Endodermal cell (in vitro differentiated cells): ENCODE data around the gene SLC4A1AP. TPM values are rescaled to one million over a fixed set of nuclear protein-coding genes. Genes with fewer than 3 reads are reported as not detected.

Source experiments
- DNase-seq: peaks from one replicate; pipeline ENCODE4 v3.0.0-alpha.2; 2017
- H3K27ac ChIP-seq: 2 replicates; pipeline ENCODE4 v1.5.1; 2013; ENCODE audit warnings: mild to moderate bottlenecking, low read depth, low read length, moderate library complexity
- H3K27me3 ChIP-seq: 2 replicates; pipeline ENCODE4 v1.6.1; 2013; ENCODE audit warnings: mild to moderate bottlenecking, low read length, moderate library complexity; ENCODE audit not compliant: insufficient read depth, control insufficient read depth, poor library complexity, severe bottlenecking
- H3K36me3 ChIP-seq: 2 replicates; pipeline ENCODE4 v1.7.0; 2013; ENCODE audit warnings: mild to moderate bottlenecking, low read length, moderate library complexity; ENCODE audit not compliant: control insufficient read depth, insufficient read depth
- H3K4me1 ChIP-seq: one replicate; pipeline ENCODE4 v1.7.0; 2013; ENCODE audit warnings: low read length; ENCODE audit not compliant: control insufficient read depth, insufficient read depth
- H3K4me3 ChIP-seq: 2 replicates; pipeline ENCODE4 v1.5.1; 2013; ENCODE audit warnings: mild to moderate bottlenecking, low read length, moderate library complexity
- H3K9ac ChIP-seq: 2 replicates; pipeline ENCODE4 v1.6.1; 2013; ENCODE audit warnings: mild to moderate bottlenecking, low read length, moderate library complexity; ENCODE audit not compliant: poor library complexity, severe bottlenecking; ENCODE audit errors: extremely low read depth
- H3K9me3 ChIP-seq: 2 replicates; pipeline ENCODE4 v1.6.1; 2013; ENCODE audit warnings: mild to moderate bottlenecking, low read length, moderate library complexity; ENCODE audit not compliant: control insufficient read depth
- H3K27ac Mint-ChIP-seq: 2 replicates; pipeline ENCODE4 v1.8.0; 2020; ENCODE audit warnings: mixed read lengths
- H3K27me3 Mint-ChIP-seq: 2 replicates; pipeline ENCODE4 v1.8.0; 2021; ENCODE audit warnings: mild to moderate bottlenecking, mixed read lengths; ENCODE audit not compliant: insufficient read depth
- H3K36me3 Mint-ChIP-seq: 2 replicates; pipeline ENCODE4 v1.8.0; 2020; ENCODE audit warnings: low read depth, mixed read lengths
- H3K4me1 Mint-ChIP-seq: 2 replicates; pipeline ENCODE4 v1.8.0; 2020; ENCODE audit warnings: mixed read lengths
- H3K4me3 Mint-ChIP-seq: 2 replicates; pipeline ENCODE4 v1.8.0; 2020; ENCODE audit warnings: mild to moderate bottlenecking, moderate library complexity, mixed read lengths
- H3K9me3 Mint-ChIP-seq: 2 replicates; pipeline ENCODE4 v1.8.0; 2020; ENCODE audit warnings: mild to moderate bottlenecking, mixed read lengths
- WGBS, 2 experiments: methylation state at CpG; one replicate each; pipeline versions ENCODE4 v1.1.5 to v1.1.7; 2013; ENCODE audit warnings: missing lambda C conversion rate in 2 of 2, mixed read lengths in 1 of 2; ENCODE audit not compliant: insufficient coverage in 1 of 2, insufficient read length in 1 of 2; 5-methylcytosine and 5-hydroxymethylcytosine counted together
- total RNA-seq, 2 donors: library from RNA; stranded (reverse); fragmentation: NEBNext Ultra II Directional in 1 of 2; extraction: Animal tissue kit (Norgen Biotek cat#: 25700) in 1 of 2; gene quantifications; 2 replicates in 1 of 2; 3 replicates in 1 of 2; pipeline ENCODE4 v1.2.1, GENCODE V29; 2021
- TF ChIP-seq, protein P1 (sequence below): fragments of 200-600 bp; sonication (generic); conservative IDR thresholded peaks from 2 replicates; pipeline ENCODE4 v1.5.0; 2021; ENCODE audit warnings: antibody characterized with exemption, mild to moderate bottlenecking

The SLC4A1AP gene
- total RNA-seq, 2 donors from 2014 or later = 24.7 to 24.9 TPM

- Mint-ChIP-seq H3K27ac (no peak overlapping the region), H3K4me1 (peaks cover 7% of the 10 kb centered on the region), H3K27me3 (peaks cover 12% of the 10 kb centered on the region), H3K9me3 (peaks cover 17% of the 10 kb centered on the region), H3K36me3 (no peaks in the 10 kb centered on the region), H3K4me3 (no peak overlapping the region)
- Histone ChIP-seq H3K27me3 (no peaks in the 10 kb centered on the region), H3K36me3 (no peaks in the 10 kb centered on the region), H3K27ac (no peak overlapping the region), H3K9ac (no peak overlapping the region), H3K4me3 (no peak overlapping the region), H3K4me1 (no peaks in the 10 kb centered on the region), H3K9me3 (no peaks in the 10 kb centered on the region)
- DNase-seq = no peak
- 95 to 100% methylated on average over 2 to 3 of the region's 3 CpGs for WGBS, 2 experiments
- TF ChIP-seq, protein P1, sequence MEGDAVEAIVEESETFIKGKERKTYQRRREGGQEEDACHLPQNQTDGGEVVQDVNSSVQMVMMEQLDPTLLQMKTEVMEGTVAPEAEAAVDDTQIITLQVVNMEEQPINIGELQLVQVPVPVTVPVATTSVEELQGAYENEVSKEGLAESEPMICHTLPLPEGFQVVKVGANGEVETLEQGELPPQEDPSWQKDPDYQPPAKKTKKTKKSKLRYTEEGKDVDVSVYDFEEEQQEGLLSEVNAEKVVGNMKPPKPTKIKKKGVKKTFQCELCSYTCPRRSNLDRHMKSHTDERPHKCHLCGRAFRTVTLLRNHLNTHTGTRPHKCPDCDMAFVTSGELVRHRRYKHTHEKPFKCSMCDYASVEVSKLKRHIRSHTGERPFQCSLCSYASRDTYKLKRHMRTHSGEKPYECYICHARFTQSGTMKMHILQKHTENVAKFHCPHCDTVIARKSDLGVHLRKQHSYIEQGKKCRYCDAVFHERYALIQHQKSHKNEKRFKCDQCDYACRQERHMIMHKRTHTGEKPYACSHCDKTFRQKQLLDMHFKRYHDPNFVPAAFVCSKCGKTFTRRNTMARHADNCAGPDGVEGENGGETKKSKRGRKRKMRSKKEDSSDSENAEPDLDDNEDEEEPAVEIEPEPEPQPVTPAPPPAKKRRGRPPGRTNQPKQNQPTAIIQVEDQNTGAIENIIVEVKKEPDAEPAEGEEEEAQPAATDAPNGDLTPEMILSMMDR = no peak
Measured at GRCh38 chr2:27741673-27742072, 78.0 kb downstream of the SLC4A1AP start.

GRCh38 chr2:27742571-27742970 lies 78.9 kb downstream of the SLC4A1AP start:
- Mint-ChIP-seq H3K36me3 (no peaks in the 10 kb centered on the region), H3K4me3 (no peak overlapping the region), H3K27ac (no peak overlapping the region), H3K27me3 (peaks cover 14% of the 10 kb centered on the region), H3K9me3 (peaks cover 17% of the 10 kb centered on the region), H3K4me1 (peaks cover 7% of the 10 kb centered on the region)
- no peaks in the 10 kb centered on the region for H3K36me3 ChIP-seq
- 78 to 97% methylated on average over 6 to 9 of the region's 9 CpGs for WGBS, 2 experiments
- no peaks in the 10 kb centered on the region for H3K9me3 ChIP-seq
- no peak overlapping the region for H3K4me3 ChIP-seq
- no peaks in the 10 kb centered on the region for H3K27me3 ChIP-seq
- no peak overlapping the region for H3K27ac ChIP-seq
- H3K9ac ChIP-seq = no peak overlapping the region
- H3K4me1 ChIP-seq = no peaks in the 10 kb centered on the region
- DNase-seq = no peak
- TF ChIP-seq, protein P1 = no peak

Other genes starting within 250 kb of the SLC4A1AP start
- gene NRBP1, start 235.3 kb upstream of the SLC4A1AP start, total RNA-seq = 100 to 1,000 TPM; 141 to 153 TPM
- gene KRTCAP3, start 221.5 kb upstream of the SLC4A1AP start, total RNA-seq = 10 to 100 TPM; 27.0 to 29.7 TPM
- 10 to 100 TPM; 30.1 to 31.3 TPM for gene IFT172, start 174.1 kb upstream of the SLC4A1AP start, total RNA-seq
- 10 to 100 TPM; 11.6 to 14.6 TPM for gene FNDC4, start 168.7 kb upstream of the SLC4A1AP start, total RNA-seq
- gene GCKR, start 167.1 kb upstream of the SLC4A1AP start, total RNA-seq = 1 to 10 TPM; 1.6 to 1.8 TPM
- gene ZNF512, start 80.8 kb upstream of the SLC4A1AP start, total RNA-seq = 10 to 100 TPM; 29.3 to 36.7 TPM
- gene CCDC121, start 34.9 kb upstream of the SLC4A1AP start, total RNA-seq = 1 to 10 TPM; 4.6 to 5.3 TPM
- gene GPN1, start 34.8 kb upstream of the SLC4A1AP start, total RNA-seq = 10 to 100 TPM; 49.6 to 51.5 TPM
- 10 to 100 TPM; 43.3 to 43.9 TPM for gene SUPT7L, start 275 bp upstream of the SLC4A1AP start, total RNA-seq
- gene MRPL33, start 107.8 kb downstream of the SLC4A1AP start, total RNA-seq = 10 to 100 TPM; 69.5 to 80.6 TPM
- 1 to 10 TPM; 4.4 to 4.9 TPM for gene RBKS, start 226.5 kb downstream of the SLC4A1AP start, total RNA-seq
- 10 to 100 TPM; 36.4 to 40.9 TPM for gene BABAM2, start 226.8 kb downstream of the SLC4A1AP start, total RNA-seq